ENCODE measurements around the gene PTPRN2.
"Not testable (repeated sequence)": the region's sequence is repeated elsewhere in the genome, so short reads cannot be mapped to it uniquely, and the experiment has no call there.

PTPRN2 gene

DNA sequence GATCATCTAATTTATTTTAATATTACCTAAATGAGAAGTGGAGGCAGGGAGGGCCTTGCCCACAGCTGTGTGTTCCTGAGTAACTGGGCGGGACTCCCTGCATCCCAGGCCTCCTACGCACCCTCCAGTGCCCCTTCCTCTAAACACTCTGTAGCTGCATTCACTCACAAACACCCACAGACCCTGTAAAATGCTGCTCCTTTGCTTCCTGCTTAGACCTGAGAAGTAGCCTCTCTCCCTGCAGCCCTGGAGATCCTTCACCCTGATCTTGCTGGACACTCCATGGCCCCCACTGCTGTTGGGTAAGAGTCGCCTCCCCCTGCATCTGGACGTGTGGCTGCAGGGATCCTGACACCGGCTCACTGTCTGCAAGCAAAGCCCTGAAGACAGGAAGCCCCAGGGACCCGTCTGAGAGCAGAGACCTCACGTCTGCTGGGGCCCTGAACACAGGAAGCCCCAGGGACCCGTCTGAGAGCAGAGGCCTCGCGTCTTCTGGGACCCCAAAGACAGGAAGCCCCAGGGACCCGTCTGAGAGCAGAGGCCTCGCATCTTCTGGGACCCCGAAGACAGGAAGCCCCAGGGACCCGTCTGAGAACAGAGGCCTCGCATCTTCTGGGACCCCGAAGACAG lies 661.0 kb downstream of the PTPRN2 start:
- no peak for DNase-seq (ENCODE audit: low read depth in 2 of 2, low spot score in 1 of 2)

DNA sequence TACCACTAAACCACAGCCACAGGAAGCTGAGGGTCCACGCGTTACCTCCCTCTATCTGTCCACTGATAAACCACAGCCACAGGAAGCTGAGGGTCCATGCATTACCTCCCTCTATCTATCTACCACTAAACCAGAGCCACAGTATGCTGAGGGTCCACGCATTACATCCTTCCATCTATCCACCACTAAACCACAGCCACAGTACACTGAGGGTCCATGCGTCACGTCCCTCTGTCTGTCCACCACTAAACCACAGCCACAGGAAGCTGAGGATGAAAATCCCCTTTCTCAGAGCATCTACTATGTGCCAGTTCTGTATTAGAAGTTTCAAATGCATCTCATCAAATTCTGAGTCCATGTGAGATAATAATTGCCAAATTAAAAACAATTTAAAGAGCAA lies 661.5 kb downstream of the PTPRN2 start:
- no peak for DNase-seq (ENCODE audit: low read depth in 2 of 2, low spot score in 1 of 2)

DNA sequence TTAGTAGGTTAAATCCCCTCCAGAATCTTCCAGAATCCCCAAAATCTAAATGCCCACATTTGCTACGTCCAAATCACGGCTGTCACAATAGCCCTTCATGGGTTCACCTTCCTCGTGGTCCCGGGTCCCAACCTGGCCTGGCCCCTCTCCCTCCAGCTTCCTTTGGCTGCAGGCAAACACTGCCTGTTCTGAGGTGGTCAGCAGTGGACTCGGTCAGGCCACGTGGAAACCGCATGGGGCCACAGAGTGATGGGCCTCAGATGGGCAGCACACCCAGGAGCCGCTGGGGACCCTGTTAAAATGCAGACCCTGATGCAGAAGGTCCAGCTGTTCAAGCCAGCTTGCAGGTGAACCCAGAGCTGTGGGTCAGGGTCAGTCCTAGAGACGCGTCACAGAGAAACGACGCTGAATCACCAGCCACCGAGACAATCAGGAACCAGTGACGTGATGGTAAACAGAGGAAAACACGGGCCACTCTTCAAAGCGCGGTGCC lies 662.2 kb downstream of the PTPRN2 start:
- DNase-seq (ENCODE audit: low read depth in 2 of 2, low spot score in 1 of 2), result no peak

GRCh38 chr7:157923903-157924630 lies 663.6 kb downstream of the PTPRN2 start:
- no peak for DNase-seq (ENCODE audit: low read depth in 2 of 2, low spot score in 1 of 2)

- DNase-seq (ENCODE audit: low read depth in 2 of 2, low spot score in 1 of 2), result no peak
These were observed 665.0 kb downstream of the PTPRN2 start for GRCh38 chr7:157922576-157922975.

- no peak for DNase-seq (ENCODE audit: low read depth in 2 of 2, low spot score in 1 of 2)
These were observed 669.1 kb downstream of the PTPRN2 start for GRCh38 chr7:157918326-157919080.

DNA sequence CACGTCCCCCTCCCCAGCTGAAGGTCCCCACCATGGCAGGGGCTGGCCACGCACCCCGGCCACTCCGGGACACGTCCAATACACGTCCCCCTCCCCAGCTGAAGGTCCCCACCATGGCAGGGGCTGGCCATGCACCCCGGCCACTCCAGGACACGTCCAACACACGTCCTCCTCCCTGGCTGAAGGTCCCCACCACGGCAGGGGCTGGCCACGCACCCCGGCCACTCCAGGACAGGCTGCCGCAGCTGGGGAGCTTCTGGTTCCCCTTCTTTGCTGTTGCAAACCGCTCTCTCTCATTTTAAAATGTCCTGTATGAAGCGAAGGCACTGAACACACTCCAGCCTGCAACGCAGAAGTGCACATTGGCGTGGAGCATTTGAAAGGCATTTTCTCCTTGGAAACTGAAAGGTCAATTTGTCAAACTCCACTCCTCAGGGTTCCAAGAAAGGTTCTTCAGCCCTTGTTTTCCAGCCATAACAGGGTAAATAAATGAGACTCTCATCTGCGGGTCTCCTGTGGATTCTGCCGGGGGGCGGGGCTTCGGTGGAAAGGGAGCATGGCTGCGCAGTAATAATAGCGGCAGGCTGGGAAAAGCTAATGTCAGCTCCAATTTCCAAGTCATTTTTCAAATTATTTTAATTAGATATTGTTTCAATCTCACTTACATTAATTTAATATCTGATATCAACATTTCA lies 670.5 kb downstream of the PTPRN2 start:
- no peak for DNase-seq (ENCODE audit: low read depth in 2 of 2, low spot score in 1 of 2)

DNA sequence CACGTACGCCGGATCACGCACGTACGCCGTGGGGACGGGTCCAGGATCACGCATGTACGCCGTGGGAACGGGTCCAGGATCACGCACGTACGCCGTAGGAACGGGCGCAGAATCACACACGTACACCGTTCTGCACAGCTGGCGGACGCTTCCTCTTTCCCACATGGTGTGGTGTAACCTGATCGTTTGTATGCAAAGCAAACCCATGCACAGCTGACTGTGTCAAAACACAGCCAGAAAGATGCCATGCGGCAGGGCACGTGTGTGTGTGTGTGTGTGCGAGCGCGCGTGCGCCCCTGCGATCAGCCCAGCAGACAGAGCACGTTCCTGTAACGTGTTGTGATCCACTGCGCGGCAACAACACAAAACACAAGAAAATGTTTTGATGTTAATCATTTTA lies 677.2 kb downstream of the PTPRN2 start:
- DNase-seq (ENCODE audit: low read depth in 2 of 2, low spot score in 1 of 2), result no peak

- DNase-seq (ENCODE audit: low read depth in 2 of 2, low spot score in 1 of 2), result not testable (repeated sequence)
These were observed 677.6 kb downstream of the PTPRN2 start for GRCh38 chr7:157910045-157910444.

DNA sequence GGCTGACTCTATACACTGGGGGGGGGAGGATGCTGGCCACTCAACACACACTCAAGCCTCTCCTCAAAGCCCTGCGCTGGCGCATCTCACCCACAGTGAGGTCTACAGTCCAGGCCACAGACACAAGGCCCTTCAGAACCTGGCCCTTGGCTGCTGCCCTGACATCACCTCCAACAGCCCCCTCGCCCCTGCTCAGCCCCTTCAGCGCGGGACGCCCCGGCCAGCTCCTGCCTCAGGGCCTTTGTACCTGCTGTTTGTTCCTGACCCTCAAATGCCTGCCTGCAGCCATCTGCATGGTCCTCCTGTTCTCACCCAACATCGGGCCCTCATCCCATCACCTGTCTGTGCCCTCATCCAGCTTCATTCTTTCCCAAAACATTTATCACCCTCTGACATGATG lies 678.3 kb downstream of the PTPRN2 start:
- DNase-seq (ENCODE audit: low read depth in 2 of 2, low spot score in 1 of 2), result no peak

GRCh38 chr7:157908006-157908782 lies 679.4 kb downstream of the PTPRN2 start:
- no peak for DNase-seq (ENCODE audit: low read depth in 2 of 2, low spot score in 1 of 2)

GRCh38 chr7:157907091-157907490 lies 680.5 kb downstream of the PTPRN2 start:
- DNase-seq (ENCODE audit: low read depth in 2 of 2, low spot score in 1 of 2), result no peak

DNA sequence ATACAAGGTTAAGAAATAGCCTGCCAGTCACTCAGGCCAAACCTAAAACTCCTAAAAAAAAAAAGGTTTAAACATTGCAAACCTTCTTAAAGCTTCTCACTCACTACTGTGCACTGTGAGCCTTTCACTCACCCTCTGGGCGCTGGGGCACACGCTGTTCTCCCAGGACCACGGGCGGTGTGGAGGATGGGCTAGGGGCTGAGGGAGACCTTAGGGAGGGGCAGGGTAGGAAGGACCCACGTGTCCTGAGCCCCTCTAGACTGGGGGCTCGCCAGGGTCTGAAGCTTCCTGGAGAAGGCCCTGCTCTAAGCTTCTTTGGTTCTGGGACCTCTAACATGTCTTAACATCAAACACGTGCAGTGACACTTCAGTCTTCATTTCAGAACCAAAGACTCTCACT lies 681.0 kb downstream of the PTPRN2 start:
- DNase-seq (ENCODE audit: low read depth in 2 of 2, low spot score in 1 of 2), result no peak

DNA sequence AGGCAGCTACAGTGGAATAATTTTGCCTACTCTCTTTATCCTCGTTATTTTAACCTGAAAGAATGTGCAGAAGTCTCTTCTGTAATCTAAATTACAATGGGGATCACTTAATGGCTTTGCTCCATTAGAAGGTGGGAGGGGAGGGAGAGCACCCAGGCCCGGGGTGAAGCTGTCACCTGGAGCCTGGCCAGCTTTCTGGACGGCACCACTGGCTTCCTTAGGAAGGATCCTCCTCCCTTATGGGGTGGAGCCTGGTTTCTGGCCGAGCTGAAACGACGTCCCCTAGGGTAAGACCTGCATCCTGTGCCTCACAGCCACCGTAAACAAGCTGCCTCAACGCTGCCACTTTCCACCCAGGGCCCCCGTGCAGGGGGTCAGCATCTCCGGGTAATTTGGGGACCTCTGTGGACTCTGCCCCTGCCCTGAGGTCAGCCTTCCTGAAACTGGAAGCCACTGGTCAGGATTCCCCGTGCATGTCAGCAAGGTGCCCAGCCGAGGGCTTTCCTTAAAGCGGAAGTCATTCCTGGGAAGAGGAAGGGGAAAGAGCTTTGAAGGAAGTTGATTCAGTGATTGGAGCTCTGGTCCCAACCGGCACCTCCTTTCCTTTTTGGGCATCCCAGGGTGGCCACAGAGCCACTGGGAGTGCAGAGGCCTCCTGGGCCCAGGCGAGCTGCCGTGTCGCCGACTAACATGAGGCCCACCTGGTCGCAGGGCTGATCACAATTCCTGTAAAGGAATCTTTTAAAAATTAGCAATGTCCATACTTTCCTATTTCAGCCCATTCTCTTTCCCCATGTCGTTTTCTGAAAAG lies 681.8 kb downstream of the PTPRN2 start:
- DNase-seq (ENCODE audit: low read depth in 2 of 2, low spot score in 1 of 2), result no peak

DNA sequence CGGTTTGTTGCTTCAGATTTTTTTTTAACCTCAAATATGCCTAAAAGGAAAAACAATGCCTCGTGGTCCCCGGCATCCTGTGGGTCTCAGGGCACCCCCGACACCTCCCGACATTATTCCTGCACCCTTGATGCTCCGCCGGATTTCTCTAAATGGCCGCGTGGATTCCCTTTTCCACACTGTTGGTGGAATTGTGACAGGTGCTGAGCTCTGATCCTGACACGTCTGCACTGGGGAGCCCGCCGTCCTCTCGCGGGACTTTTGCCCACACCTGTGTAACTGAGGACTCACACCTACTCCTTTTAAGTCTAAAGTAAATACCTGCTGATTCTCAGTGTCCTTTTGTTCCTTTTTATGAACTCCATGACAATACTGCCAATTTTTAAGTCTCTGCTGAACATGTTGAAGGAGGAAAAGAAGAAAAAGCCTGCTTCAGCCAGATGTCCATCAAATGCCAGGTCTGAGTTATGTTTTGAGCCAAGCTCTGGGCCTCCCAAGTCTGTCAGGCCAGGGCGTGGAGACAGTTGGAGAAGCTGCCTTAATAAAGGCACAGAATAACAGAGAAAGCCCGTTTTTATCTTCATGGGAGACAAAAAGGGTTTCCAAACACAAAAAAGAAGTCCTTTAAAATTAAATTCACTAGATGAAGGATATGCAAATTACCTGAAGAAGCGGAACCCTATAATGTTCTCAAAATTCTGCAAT lies 682.6 kb downstream of the PTPRN2 start:
- no peak for DNase-seq (ENCODE audit: low read depth in 2 of 2, low spot score in 1 of 2)

DNA sequence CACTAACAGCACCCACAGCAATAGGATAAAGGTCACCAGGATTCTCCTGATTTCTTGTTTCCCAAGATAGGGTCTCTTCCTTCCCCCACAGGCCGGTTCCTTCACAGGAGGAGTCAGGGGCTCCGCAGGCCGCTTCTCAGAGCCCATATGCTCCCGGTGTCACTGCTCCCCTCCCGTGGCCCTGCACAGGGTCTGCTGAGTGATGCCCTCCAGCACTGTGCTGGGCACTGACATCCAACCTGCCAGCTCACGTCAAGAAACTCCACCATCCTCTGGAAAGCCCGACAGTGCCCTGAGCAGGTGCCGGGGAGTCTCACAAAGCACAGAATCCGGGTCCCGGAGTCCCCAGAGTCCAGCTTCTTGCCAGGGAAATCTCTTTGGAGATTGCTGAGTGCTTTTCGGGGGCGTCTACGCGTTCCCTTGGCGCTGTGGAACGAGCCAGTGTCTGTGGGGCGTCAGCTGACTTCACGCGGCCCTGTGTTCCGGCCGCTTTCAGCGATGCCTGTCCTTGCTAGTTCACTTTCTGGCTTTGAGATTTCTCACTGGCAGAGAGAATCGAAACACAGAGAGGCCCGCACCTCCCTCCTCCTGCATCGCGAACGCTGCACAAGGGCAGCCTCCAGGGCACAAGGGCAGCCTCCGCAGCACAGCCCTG lies 683.3 kb downstream of the PTPRN2 start:
- DNase-seq (ENCODE audit: low read depth in 2 of 2, low spot score in 1 of 2), result no peak

- no peak for DNase-seq (ENCODE audit: low read depth in 2 of 2, low spot score in 1 of 2)
These were observed 683.9 kb downstream of the PTPRN2 start for GRCh38 chr7:157903710-157904109.

GRCh38 chr7:157903296-157903695 lies 684.3 kb downstream of the PTPRN2 start:
- no peak for DNase-seq (ENCODE audit: low read depth in 2 of 2, low spot score in 1 of 2)

Data from stimulated activated CD8-positive, alpha-beta memory T cell treated with anti-CD3 and anti-CD28 coated beads, Interleukin-4, amount 100 ng/mL, for 4 hours (primary cell).